Glutamatergic neuron (in vitro differentiated cells): ENCODE measurements around the gene KCND1. TPM values are rescaled to one million over a fixed set of nuclear protein-coding genes. Genes with fewer than 3 reads are reported as not detected.

Experiments
- DNase-seq: peaks from one replicate; pipeline ENCODE4 v3.0.0; 2022
- H3K27ac Mint-ChIP-seq: one replicate; pipeline ENCODE4 v1.8.0; 2020; ENCODE audit warnings: mild to moderate bottlenecking, mixed read lengths, inconsistent platforms; ENCODE audit not compliant: unreplicated experiment
- H3K27me3 Mint-ChIP-seq: one replicate; pipeline ENCODE4 v1.8.0; 2020; ENCODE audit warnings: mild to moderate bottlenecking, moderate library complexity, mixed read lengths, inconsistent platforms; ENCODE audit not compliant: unreplicated experiment
- H3K36me3 Mint-ChIP-seq: one replicate; pipeline ENCODE4 v1.8.0; 2020; ENCODE audit warnings: mild to moderate bottlenecking, mixed read lengths, inconsistent platforms; ENCODE audit not compliant: unreplicated experiment
- H3K4me1 Mint-ChIP-seq: one replicate; pipeline ENCODE4 v1.8.0; 2020; ENCODE audit warnings: mild to moderate bottlenecking, low read depth, mixed read lengths, inconsistent platforms; ENCODE audit not compliant: unreplicated experiment
- H3K4me3 Mint-ChIP-seq: one replicate; pipeline ENCODE4 v1.8.0; 2020; ENCODE audit warnings: mild to moderate bottlenecking, mixed read lengths, inconsistent platforms; ENCODE audit not compliant: unreplicated experiment
- H3K9me3 Mint-ChIP-seq: one replicate; pipeline ENCODE4 v1.8.0; 2020; ENCODE audit warnings: mild to moderate bottlenecking, moderate library complexity, mixed read lengths, inconsistent platforms; ENCODE audit not compliant: unreplicated experiment
- CTCF ChIP-seq: fragments of 200-600 bp; sonication (generic); IDR thresholded peaks from one replicate; pipeline ENCODE4 v1.5.0; 2021; ENCODE audit not compliant: partially characterized antibody, unreplicated experiment
- total RNA-seq: library from RNA; stranded (reverse); fragmentation: NEBNext Ultra II Directional; extraction: Animal tissue kit (Norgen Biotek cat#: 25700); gene quantifications from one replicate; pipeline ENCODE4 v1.2.1, GENCODE V29; 2021; ENCODE audit not compliant: unreplicated experiment

The KCND1 gene
- total RNA-seq, 1 donor from 2014 or later = 7.2 TPM

- Mint-ChIP-seq H3K27me3 (peaks cover 8% of the 10 kb centered on the region), H3K9me3 (peaks cover 6% of the 10 kb centered on the region), H3K27ac (peak overlapping the region; percentile 78), H3K36me3 (no peaks in the 10 kb centered on the region), H3K4me3 (peak overlapping the region; percentile 58), H3K4me1 (peaks cover 7% of the 10 kb centered on the region)
- TF ChIP-seq CTCF = no peak
- no peak for DNase-seq
These were observed 11.4 kb downstream of the KCND1 start for GRCh38 chrX:48960291-48960690.

GRCh38 chrX:48958635-48959094 is 13.0 kb downstream of the KCND1 start:
- Mint-ChIP-seq H3K27me3 (peaks cover 8% of the 10 kb centered on the region), H3K4me1 (peaks cover 7% of the 10 kb centered on the region), H3K36me3 (no peaks in the 10 kb centered on the region), H3K4me3 (peak overlapping the region; percentile 100), H3K9me3 (peaks cover 6% of the 10 kb centered on the region), H3K27ac (peak overlapping the region; percentile 89)
- peak; percentile 18 for DNase-seq
- no peak for TF ChIP-seq CTCF

GRCh38 chrX:48957827-48958634 is 13.6 kb downstream of the KCND1 start:
- peak overlapping the region; percentile 100 for H3K27ac Mint-ChIP-seq
- H3K4me1 Mint-ChIP-seq = peaks cover 7% of the 10 kb centered on the region
- peak overlapping the region; percentile 100 for H3K4me3 Mint-ChIP-seq
- peaks cover 8% of the 10 kb centered on the region for H3K27me3 Mint-ChIP-seq
- TF ChIP-seq CTCF = no peak
- no peaks in the 10 kb centered on the region for H3K36me3 Mint-ChIP-seq
- DNase-seq = peak; percentile 86
- H3K9me3 Mint-ChIP-seq = peaks cover 6% of the 10 kb centered on the region

- peak within 1 kb of the TSS; percentile 100 for H3K27ac Mint-ChIP-seq
- peak; percentile 74 for DNase-seq
- H3K9me3 Mint-ChIP-seq = peaks cover 6% of the 10 kb centered on the region
- peaks cover 8% of the 10 kb centered on the region for H3K27me3 Mint-ChIP-seq
- peaks cover 7% of the 10 kb centered on the region for H3K4me1 Mint-ChIP-seq
- no peaks in the 10 kb centered on the region for H3K36me3 Mint-ChIP-seq
- peak within 1 kb of the TSS; percentile 100 for H3K4me3 Mint-ChIP-seq
- no peak for TF ChIP-seq CTCF
These were observed 14.2 kb downstream of the KCND1 start, which contains the start of gene OTUD5 for GRCh38 chrX:48957477-48957826. TSS of gene OTUD5 (minus strand) at chrX:48957607. CDS start at chrX:48957570, 37 bp downstream.
